Testis (tissue), 3 donors: ENCODE data around the gene NES. TPM values are rescaled to one million over a fixed set of nuclear protein-coding genes. Genes with fewer than 3 reads are reported as not detected.
A peak's percentile ranks its signal among the peaks of the same experiment; 100 is the strongest.

Source experiments
- DNase-seq: peaks from one replicate; pipeline ENCODE4 v3.0.0-alpha.2; 2019
- H3K27ac ChIP-seq, 2 donors: fragments of 200-600 bp; sonication (generic); one replicate each; pipeline ENCODE4 v1.5.1; 2019
- H3K27me3 ChIP-seq: fragments of 200-600 bp; sonication (generic); one replicate; pipeline ENCODE4 v1.5.1; 2019
- H3K36me3 ChIP-seq: fragments of 200-600 bp; sonication (generic); one replicate; pipeline ENCODE4 v1.5.1; 2017; ENCODE audit warnings: low read depth; ENCODE audit errors: missing control alignments
- H3K4me1 ChIP-seq: fragments of 200-600 bp; sonication (generic); one replicate; pipeline ENCODE4 v1.5.1; 2019
- H3K4me3 ChIP-seq, 2 donors: fragments of 200-600 bp; sonication (generic); one replicate each; pipeline ENCODE4 v1.5.1; 2017 to 2019
- H3K9me3 ChIP-seq: fragments of 200-600 bp; sonication (generic); one replicate; pipeline ENCODE4 v1.5.1; 2017
- CTCF ChIP-seq, 3 experiments: fragments of 450-650 bp in 2 of 3; fragments of 200-600 bp in 1 of 3; sonication (generic) in 1 of 3; IDR thresholded peaks; one replicate each; pipeline ENCODE4 v1.5.1; 2016 to 2019; ENCODE audit warnings: antibody characterized with exemption in 3 of 3, mild to moderate bottlenecking in 2 of 3, moderate library complexity in 1 of 3
- POLR2A ChIP-seq: fragments of 450-650 bp; IDR thresholded peaks from one replicate; pipeline ENCODE4 v1.6.1; 2017; ENCODE audit warnings: antibody characterized with exemption, mild to moderate bottlenecking, moderate library complexity
- WGBS, 2 donors: methylation state at CpG; one replicate each; pipeline ENCODE4 v1.1.5; 2018; 5-methylcytosine and 5-hydroxymethylcytosine counted together
- intact Hi-C: fragments of 100-400 bp; cut with DNase I; formaldehyde crosslinking; loops from one replicate; pipeline ENCODE4 v1.15.1; 2023; ENCODE audit warnings: low total_unique reads
- polyA plus RNA-seq: library from polyadenylated mRNA; stranded (reverse); fragments of 350-450 nt; fragmentation: Illumina TruSeq; extraction: RNeasy Lipid Tissue Mini Kit (QIAGEN cat#74804); gene quantifications from one replicate; pipeline ENCODE4 v1.2.3, GENCODE V29; 2014; ENCODE audit warnings: low read depth, low replicate concordance; ENCODE audit not compliant: insufficient read depth
- total RNA-seq, 2 donors: library from RNA; depleted of rRNA; stranded (reverse); fragments of >200 nt; gene quantifications; one replicate each; pipeline ENCODE4 v1.2.3, GENCODE V29; 2016

Gene NES
- total and polyA plus RNA-seq, 3 donors from 2014 or later, result 17.6 to 27.7 (median 20.7) TPM

DNA sequence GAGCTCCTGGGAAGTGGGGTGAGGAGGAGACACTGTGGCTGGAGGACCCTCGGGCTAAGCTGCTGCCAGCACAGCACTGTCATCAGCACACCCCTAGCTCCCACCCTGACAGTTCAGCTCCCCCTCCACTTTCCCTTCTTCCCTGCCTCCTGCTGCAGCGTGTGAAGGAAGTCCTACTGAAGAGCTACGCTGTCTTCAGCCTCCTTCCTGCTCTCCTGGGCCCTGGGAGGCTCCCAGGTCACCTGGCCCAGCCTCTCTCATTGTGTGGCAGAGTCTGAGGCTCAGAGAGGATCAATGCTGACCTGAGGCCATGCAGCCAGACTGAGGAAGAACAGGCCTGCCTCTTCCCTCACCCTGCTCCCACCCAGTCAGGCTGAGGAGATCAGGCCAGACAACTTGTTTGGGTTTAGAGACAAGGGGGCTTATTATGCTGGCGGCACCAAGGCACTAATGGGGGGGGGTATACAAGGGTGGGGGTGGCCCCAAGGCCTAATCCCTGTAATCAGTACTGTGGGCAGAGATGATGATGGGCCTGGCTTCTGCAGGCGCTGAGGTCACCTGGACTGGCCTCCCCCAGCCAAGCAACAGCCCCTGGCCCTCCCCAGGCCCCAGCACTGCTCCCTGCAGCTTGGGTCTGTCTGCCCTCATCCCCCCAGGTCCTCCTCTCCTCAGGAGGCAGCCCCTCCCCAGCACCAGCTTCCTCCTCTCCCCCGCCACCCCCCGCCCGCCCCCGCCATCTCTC lies 9.1 kb downstream of the NES start:
- Histone ChIP-seq H3K4me3 (no peak overlapping the region), H3K9me3 (no peaks in the 10 kb centered on the region), H3K4me1 (peaks cover 46% of the 10 kb centered on the region), H3K36me3 (no peaks in the 10 kb centered on the region), H3K27ac (peak overlapping the region; percentile 56 to 83), H3K27me3 (no peaks in the 10 kb centered on the region)
- intact Hi-C loops, result no loop called here
- 63 to 84% methylated on average over 7 to 9 of the region's 9 CpGs for WGBS, 2 donors
- no peak for DNase-seq
- TF ChIP-seq POLR2A (no peak), CTCF (IDR thresholded peaks at IDR 0.05) (no peak)

- 37 to 42% methylated on average over 5 of the region's 5 CpGs for WGBS, 2 donors
- DNase-seq, result peak; percentile 54
- peak overlapping the region; percentile 56 to 83 for H3K27ac ChIP-seq
Observed at GRCh38 chr1:156667610-156667967, 9.6 kb downstream of the NES start.

DNA sequence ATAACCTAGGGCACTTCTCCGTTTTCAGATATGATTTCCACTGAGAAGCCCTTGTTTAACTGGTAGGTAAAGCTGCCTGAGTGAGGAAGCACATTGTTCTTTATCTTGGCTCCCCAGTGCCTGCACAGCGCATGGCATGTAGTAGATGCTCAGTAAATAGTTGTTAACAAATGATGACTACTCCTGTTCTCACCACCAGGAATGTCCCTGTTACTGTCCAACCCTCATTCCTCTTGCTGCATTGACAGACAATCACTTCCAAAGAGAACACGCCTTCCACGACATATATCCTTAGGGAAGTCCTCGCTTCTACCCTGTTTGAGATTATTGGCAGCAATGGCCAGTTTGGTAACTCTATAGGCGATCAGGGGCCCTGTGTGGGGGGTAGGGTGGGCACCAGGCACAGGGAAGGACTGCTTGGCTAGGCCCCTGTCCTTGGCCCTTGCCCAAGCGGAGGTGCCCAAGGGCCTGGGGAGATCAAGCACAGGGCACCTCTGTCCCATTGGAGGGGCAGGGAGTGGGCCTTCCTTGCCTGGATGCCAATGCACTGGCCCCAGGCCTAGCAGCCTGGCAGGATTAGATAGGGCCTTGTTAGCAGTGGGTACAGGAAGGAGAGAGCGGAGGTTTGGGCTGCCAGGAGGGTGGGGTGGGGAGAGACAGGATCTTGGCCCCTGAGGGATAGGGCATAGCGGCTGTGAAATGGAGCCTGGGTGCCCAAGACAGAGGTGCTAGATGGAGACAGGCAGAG lies 10.2 kb downstream of the NES start:
- TF ChIP-seq CTCF (IDR thresholded peaks at IDR 0.05) (no peak), POLR2A (no peak)
- Histone ChIP-seq H3K27ac (peak overlapping the region; percentile 56 to 83), H3K4me1 (peaks cover 57% of the 10 kb centered on the region), H3K9me3 (no peaks in the 10 kb centered on the region), H3K27me3 (no peaks in the 10 kb centered on the region), H3K36me3 (no peaks in the 10 kb centered on the region), H3K4me3 (no peak overlapping the region)
- intact Hi-C loops, result no loop called here
- DNase-seq, result no peak
- WGBS, 2 donors, result 87 to 89% methylated on average over 9 of the region's 9 CpGs

More at GRCh38 chr1:156667610-156667967, 9.6 kb downstream of the NES start:
- Histone ChIP-seq H3K27me3 (no peaks in the 10 kb centered on the region), H3K36me3 (no peaks in the 10 kb centered on the region), H3K9me3 (no peaks in the 10 kb centered on the region), H3K4me3 (no peak overlapping the region), H3K4me1 (peaks cover 51% of the 10 kb centered on the region)
- TF ChIP-seq CTCF (IDR thresholded peaks at IDR 0.05) (no peak), POLR2A (no peak)
- intact Hi-C loops, result no loop called here

DNA sequence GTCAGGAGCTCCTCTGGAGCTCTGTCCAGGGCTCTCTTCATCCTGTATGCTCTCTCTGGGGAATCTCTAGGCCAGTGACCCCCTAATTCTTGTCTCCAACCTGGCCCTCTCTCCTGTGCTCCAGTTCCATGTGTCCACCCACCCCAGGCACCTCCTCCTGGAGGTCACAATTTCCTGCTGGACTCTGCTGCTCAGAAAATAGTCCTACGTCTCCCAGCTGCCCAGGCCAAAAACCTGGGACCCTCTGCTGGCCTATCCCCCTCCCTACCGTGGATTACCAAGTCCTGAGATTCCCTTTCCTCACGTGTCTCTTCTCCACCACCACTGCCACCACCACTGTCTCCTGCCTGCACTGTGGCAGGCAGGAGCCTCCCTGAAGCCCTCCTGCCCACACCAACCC lies 11.7 kb downstream of the NES start:
- intact Hi-C loops, result no loop called here
- no peak for TF ChIP-seq POLR2A
- no peak for TF ChIP-seq CTCF (IDR thresholded peaks at IDR 0.05)

More for the DNA sequence above, 11.7 kb downstream of the NES start:
- H3K9me3 ChIP-seq, result no peaks in the 10 kb centered on the region
- no peaks in the 10 kb centered on the region for H3K27me3 ChIP-seq
- H3K36me3 ChIP-seq, result no peaks in the 10 kb centered on the region
- WGBS, 2 donors, result 43 to 62% methylated on average over 1 to 3 of the region's 3 CpGs
- DNase-seq, result no peak
- no peak overlapping the region for H3K4me3 ChIP-seq
- peaks cover 72% of the 10 kb centered on the region for H3K4me1 ChIP-seq
- peak overlapping the region in 1 of 2 donors; percentile 69 for H3K27ac ChIP-seq
